Measurements from ENCODE around the gene DGLUCY. TPM values are rescaled to one million over a fixed set of nuclear protein-coding genes. Genes with fewer than 3 reads are reported as not detected.

DGLUCY gene
- total and polyA plus RNA-seq, 2 donors (not counting 1 experiment from before 2014, with no cell fraction given): 91.5 to 103 TPM

- intact Hi-C loops (cut with micrococcal nuclease): loop anchor here (1.0 kb wide), 1 partner anchor 11 kb away; no protein-coding TSS in a partner anchor
- Histone ChIP-seq H3K9me3 (ENCODE audit: control extremely low read depth in 1 of 3, control insufficient read depth in 2 of 3, insufficient read depth in 1 of 3, low read length in 2 of 3) (no peaks in the 10 kb centered on the region), H3K27ac (ENCODE audit: low read length in 2 of 2) (no peak overlapping the region), H3K4me3 (ENCODE audit: control extremely low read depth in 1 of 5, extremely low read depth in 1 of 5, insufficient read depth in 1 of 5, low read depth in 2 of 5, low read length in 4 of 5) (peak overlapping the region in 4 of 5 experiments; percentile 45 to 67 (median 58)), H3K4me2 (replicated peaks; ENCODE audit: low read depth, low read length, poor library complexity, severe bottlenecking) (peak overlapping the region; percentile 98), H4K20me1 (ENCODE audit: control insufficient read depth, insufficient read depth, low read length, poor library complexity, severe bottlenecking) (no peaks in the 10 kb centered on the region), H3K36me3 (replicated peaks in 1 of 2; ENCODE audit: control extremely low read depth in 1 of 2, control insufficient read depth in 1 of 2, extremely low read depth in 1 of 2, insufficient read depth in 2 of 2, low read length in 1 of 2) (no peaks in the 10 kb centered on the region), H3K4me1 (ENCODE audit: control insufficient read depth in 2 of 2, insufficient read depth in 2 of 2, low read length in 2 of 2) (peaks cover 37 to 43% of the 10 kb centered on the region in 2 donors), H3K79me2 (ENCODE audit: control insufficient read depth, insufficient read depth, low read length) (no peaks in the 10 kb centered on the region), H3K27me3 (replicated peaks in 1 of 4; ENCODE audit: control extremely low read depth in 1 of 4, control insufficient read depth in 3 of 4, insufficient read depth in 4 of 4, low read length in 3 of 4) (no peaks in the 10 kb centered on the region), H3K9ac (ENCODE audit: low read length) (peak overlapping the region; percentile 78), H2AFZ (ENCODE audit: insufficient read depth, low read depth, low read length, poor library complexity, severe bottlenecking) (peak overlapping the region; percentile 73)
- no peaks in the 10 kb centered on the region for H3K9me3 Mint-ChIP-seq (ENCODE audit: insufficient read depth)
- DNase-seq (peak; percentile 32), ATAC-seq (ENCODE audit: low read depth) (no peak)
- H3K4me1 Mint-ChIP-seq: peaks cover 47% of the 10 kb centered on the region
- peak overlapping the region; percentile 82 for H3K27ac Mint-ChIP-seq
- H3K27me3 Mint-ChIP-seq: no peaks in the 10 kb centered on the region
- ChIA-PET POLR2A (no interaction called here), CTCF (interaction anchor here (0.8 kb wide), 1 partner anchor 76 kb away, joined by 3 read pairs; no protein-coding TSS in a partner anchor)
- WGBS (ENCODE audit: insufficient coverage): 36% methylated on average over 20 of the region's 20 CpGs
- peak overlapping the region; percentile 86 for H3K4me3 Mint-ChIP-seq
- TF ChIP-seq EZH2 (IDR thresholded peaks at IDR 0.05; ENCODE audit: borderline replicate concordance, insufficient read depth, low read depth, low read length, poor library complexity, severe bottlenecking): no peak
- no peak for TF ChIP-seq CTCF (IDR thresholded peaks at IDR 0.05)
These were observed 140.0 kb downstream of the DGLUCY start for GRCh38 chr14:91253795-91254323.

GRCh38 chr14:91254461-91254860, 140.6 kb downstream of the DGLUCY start:
- Mint-ChIP-seq H3K4me1 (peaks cover 45% of the 10 kb centered on the region), H3K27me3 (no peaks in the 10 kb centered on the region), H3K9me3 (ENCODE audit: insufficient read depth) (no peaks in the 10 kb centered on the region), H3K4me3 (peak overlapping the region; percentile 86), H3K27ac (peak overlapping the region; percentile 82)
- Histone ChIP-seq H3K27me3 (replicated peaks in 1 of 4; ENCODE audit: control extremely low read depth in 1 of 4, control insufficient read depth in 3 of 4, insufficient read depth in 4 of 4, low read length in 3 of 4) (no peaks in the 10 kb centered on the region), H3K4me2 (replicated peaks; ENCODE audit: low read depth, low read length, poor library complexity, severe bottlenecking) (peak overlapping the region; percentile 98), H3K36me3 (replicated peaks in 1 of 2; ENCODE audit: control extremely low read depth in 1 of 2, control insufficient read depth in 1 of 2, extremely low read depth in 1 of 2, insufficient read depth in 2 of 2, low read length in 1 of 2) (no peaks in the 10 kb centered on the region), H3K9me3 (ENCODE audit: control extremely low read depth in 1 of 3, control insufficient read depth in 2 of 3, insufficient read depth in 1 of 3, low read length in 2 of 3) (no peaks in the 10 kb centered on the region), H2AFZ (ENCODE audit: insufficient read depth, low read depth, low read length, poor library complexity, severe bottlenecking) (no peak overlapping the region), H3K4me3 (ENCODE audit: control extremely low read depth in 1 of 5, extremely low read depth in 1 of 5, insufficient read depth in 1 of 5, low read depth in 2 of 5, low read length in 4 of 5) (no peak overlapping the region), H3K4me1 (ENCODE audit: control insufficient read depth in 2 of 2, insufficient read depth in 2 of 2, low read length in 2 of 2) (peaks cover 37 to 39% of the 10 kb centered on the region in 2 donors), H4K20me1 (ENCODE audit: control insufficient read depth, insufficient read depth, low read length, poor library complexity, severe bottlenecking) (no peaks in the 10 kb centered on the region), H3K79me2 (ENCODE audit: control insufficient read depth, insufficient read depth, low read length) (no peaks in the 10 kb centered on the region), H3K27ac (ENCODE audit: low read length in 2 of 2) (no peak overlapping the region), H3K9ac (ENCODE audit: low read length) (no peak overlapping the region)
- ChIA-PET POLR2A (no interaction called here), CTCF (interaction anchor here (0.8 kb wide), 1 partner anchor 77 kb away, joined by 3 read pairs; no protein-coding TSS in a partner anchor)
- 21% methylated on average over 2 of the region's 3 CpGs for WGBS (ENCODE audit: insufficient coverage)
- ATAC-seq (ENCODE audit: low read depth): no peak
- DNase-seq: no peak
- intact Hi-C loops (cut with micrococcal nuclease): no loop called here
- no peak for TF ChIP-seq EZH2 (IDR thresholded peaks at IDR 0.05; ENCODE audit: borderline replicate concordance, insufficient read depth, low read depth, low read length, poor library complexity, severe bottlenecking)
- no peak for TF ChIP-seq CTCF (IDR thresholded peaks at IDR 0.05)
